ENCODE results near the gene CD93. TPM values are rescaled to one million over a fixed set of nuclear protein-coding genes. Genes with fewer than 3 reads are reported as not detected.

Gene CD93
- total RNA-seq, 1 donor from 2014 or later = 0.02 TPM

DNA sequence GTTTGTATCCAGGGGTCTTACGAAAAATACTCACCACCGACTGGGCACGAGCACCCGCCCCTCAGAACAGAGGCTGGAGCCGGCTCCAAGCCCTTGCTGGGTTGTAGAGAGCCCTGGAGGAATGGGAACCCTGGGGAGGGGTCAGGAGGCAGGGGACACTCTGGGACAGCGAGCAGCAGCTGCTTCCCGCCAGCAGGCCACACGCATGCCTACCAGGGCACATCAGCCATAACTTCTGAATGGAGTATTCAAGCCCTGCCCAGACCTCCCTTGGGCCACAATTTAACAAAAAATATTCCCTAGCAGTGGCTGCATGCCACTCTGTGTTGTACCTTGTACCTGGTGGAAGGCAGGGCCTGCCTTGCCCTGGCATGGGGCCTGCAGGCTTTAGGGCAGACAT lies 31.6 kb upstream of the CD93 start:
- H3K9me3 ChIP-seq (ENCODE audit: insufficient read depth, low read depth, low read length) = no peaks in the 10 kb centered on the region
- no peak overlapping the region for H3K4me3 ChIP-seq (ENCODE audit: insufficient read depth, low read depth, low read length)
- no peak overlapping the region for H3K27ac ChIP-seq (ENCODE audit: low read depth, low read length)
- no peak overlapping the region for H3K27ac Mint-ChIP-seq (ENCODE audit: unreplicated experiment)
- no peak for TF ChIP-seq EZH2 (IDR thresholded peaks at IDR 0.05; ENCODE audit: insufficient read depth, low read length)
- TF ChIP-seq, protein P1, sequence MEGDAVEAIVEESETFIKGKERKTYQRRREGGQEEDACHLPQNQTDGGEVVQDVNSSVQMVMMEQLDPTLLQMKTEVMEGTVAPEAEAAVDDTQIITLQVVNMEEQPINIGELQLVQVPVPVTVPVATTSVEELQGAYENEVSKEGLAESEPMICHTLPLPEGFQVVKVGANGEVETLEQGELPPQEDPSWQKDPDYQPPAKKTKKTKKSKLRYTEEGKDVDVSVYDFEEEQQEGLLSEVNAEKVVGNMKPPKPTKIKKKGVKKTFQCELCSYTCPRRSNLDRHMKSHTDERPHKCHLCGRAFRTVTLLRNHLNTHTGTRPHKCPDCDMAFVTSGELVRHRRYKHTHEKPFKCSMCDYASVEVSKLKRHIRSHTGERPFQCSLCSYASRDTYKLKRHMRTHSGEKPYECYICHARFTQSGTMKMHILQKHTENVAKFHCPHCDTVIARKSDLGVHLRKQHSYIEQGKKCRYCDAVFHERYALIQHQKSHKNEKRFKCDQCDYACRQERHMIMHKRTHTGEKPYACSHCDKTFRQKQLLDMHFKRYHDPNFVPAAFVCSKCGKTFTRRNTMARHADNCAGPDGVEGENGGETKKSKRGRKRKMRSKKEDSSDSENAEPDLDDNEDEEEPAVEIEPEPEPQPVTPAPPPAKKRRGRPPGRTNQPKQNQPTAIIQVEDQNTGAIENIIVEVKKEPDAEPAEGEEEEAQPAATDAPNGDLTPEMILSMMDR (IDR thresholded peaks at IDR 0.05; ENCODE audit: insufficient read depth, low read depth, low read length) = no peak
- H3K36me3 ChIP-seq (ENCODE audit: insufficient read depth, low read length) = no peaks in the 10 kb centered on the region
- H3K27me3 Mint-ChIP-seq (ENCODE audit: low read depth, unreplicated experiment) = peaks cover 17% of the 10 kb centered on the region
- peaks cover 14% of the 10 kb centered on the region for H3K4me1 Mint-ChIP-seq (ENCODE audit: low read depth, unreplicated experiment)
- no peak overlapping the region for H3K4me3 Mint-ChIP-seq (ENCODE audit: unreplicated experiment)
- FAIRE-seq (no peak), DNase-seq (ENCODE audit: low read depth) (no peak)
- no peaks in the 10 kb centered on the region for H3K4me1 ChIP-seq (ENCODE audit: insufficient read depth, low read length)
- H3K9me3 Mint-ChIP-seq (ENCODE audit: unreplicated experiment) = peaks cover 4% of the 10 kb centered on the region
- no peaks in the 10 kb centered on the region for H3K36me3 Mint-ChIP-seq (ENCODE audit: low read depth, unreplicated experiment)
- H2AFZ ChIP-seq (ENCODE audit: low read depth, low read length) = no peak overlapping the region
- H3K9ac ChIP-seq (ENCODE audit: low read length) = no peak overlapping the region
- no peaks in the 10 kb centered on the region for H3K79me2 ChIP-seq (ENCODE audit: insufficient read depth, low read length)
- H3K4me2 ChIP-seq (ENCODE audit: low read length) = no peak overlapping the region
- H4K20me1 ChIP-seq (ENCODE audit: insufficient read depth, low read length) = no peaks in the 10 kb centered on the region
- no peaks in the 10 kb centered on the region for H3K27me3 ChIP-seq (ENCODE audit: insufficient read depth, low read length)

DNA sequence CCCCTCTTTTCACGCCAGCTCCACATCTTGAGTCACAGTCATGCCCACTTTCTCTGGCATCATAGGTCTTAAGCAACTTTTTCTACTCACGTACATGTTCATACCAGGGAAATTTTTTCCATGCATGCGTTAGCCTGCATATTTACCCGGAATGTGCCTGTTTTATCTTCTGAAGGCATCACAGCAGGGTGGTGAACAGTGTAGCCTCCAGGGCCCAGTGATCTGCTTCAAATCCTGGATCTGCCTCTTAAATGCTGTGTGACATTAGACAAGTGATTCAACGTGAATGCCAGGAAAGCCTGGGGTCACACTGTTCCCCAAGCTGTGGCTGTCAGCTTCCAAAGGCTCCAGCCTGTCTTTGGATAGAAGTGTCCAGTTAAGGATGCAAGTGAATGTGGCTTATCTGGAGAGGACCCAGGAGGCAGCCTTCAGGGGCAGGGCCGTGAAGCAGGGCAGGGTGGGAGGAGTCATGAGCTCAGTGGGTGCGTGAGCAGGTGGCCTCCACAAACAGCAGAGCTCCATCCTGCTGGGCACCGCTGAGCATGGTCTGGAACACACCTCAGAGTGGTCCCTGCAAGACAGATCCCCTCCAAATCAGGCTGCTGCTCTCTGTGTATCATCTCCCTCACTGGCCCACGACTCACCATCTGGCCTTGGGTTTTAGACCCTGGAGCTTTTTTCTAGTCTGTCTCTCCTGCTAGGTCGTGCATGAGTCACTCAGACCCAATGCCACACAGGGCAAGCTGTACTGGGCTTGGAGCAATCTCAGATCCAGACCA lies 30.4 kb upstream of the CD93 start:
- H3K36me3 Mint-ChIP-seq (ENCODE audit: low read depth, unreplicated experiment) = no peaks in the 10 kb centered on the region
- TF ChIP-seq EZH2 (IDR thresholded peaks at IDR 0.05; ENCODE audit: insufficient read depth, low read length) = no peak
- TF ChIP-seq, protein P1 (IDR thresholded peaks at IDR 0.05; ENCODE audit: insufficient read depth, low read depth, low read length) = no peak
- Histone ChIP-seq H3K9ac (ENCODE audit: low read length) (no peak overlapping the region), H3K36me3 (ENCODE audit: insufficient read depth, low read length) (no peaks in the 10 kb centered on the region), H3K9me3 (ENCODE audit: insufficient read depth, low read depth, low read length) (no peaks in the 10 kb centered on the region), H3K27ac (ENCODE audit: low read depth, low read length) (no peak overlapping the region), H3K4me2 (ENCODE audit: low read length) (no peak overlapping the region), H2AFZ (ENCODE audit: low read depth, low read length) (no peak overlapping the region), H3K27me3 (ENCODE audit: insufficient read depth, low read length) (no peaks in the 10 kb centered on the region), H3K79me2 (ENCODE audit: insufficient read depth, low read length) (no peaks in the 10 kb centered on the region), H3K4me1 (ENCODE audit: insufficient read depth, low read length) (no peaks in the 10 kb centered on the region), H3K4me3 (ENCODE audit: insufficient read depth, low read depth, low read length) (no peak overlapping the region), H4K20me1 (ENCODE audit: insufficient read depth, low read length) (no peaks in the 10 kb centered on the region)
- no peak overlapping the region for H3K27ac Mint-ChIP-seq (ENCODE audit: unreplicated experiment)
- peaks cover 14% of the 10 kb centered on the region for H3K4me1 Mint-ChIP-seq (ENCODE audit: low read depth, unreplicated experiment)
- H3K4me3 Mint-ChIP-seq (ENCODE audit: unreplicated experiment) = no peak overlapping the region
- peaks cover 23% of the 10 kb centered on the region for H3K27me3 Mint-ChIP-seq (ENCODE audit: low read depth, unreplicated experiment)
- peaks cover 4% of the 10 kb centered on the region for H3K9me3 Mint-ChIP-seq (ENCODE audit: unreplicated experiment)
- no peak for DNase-seq (ENCODE audit: low read depth)
- no peak for FAIRE-seq

DNA sequence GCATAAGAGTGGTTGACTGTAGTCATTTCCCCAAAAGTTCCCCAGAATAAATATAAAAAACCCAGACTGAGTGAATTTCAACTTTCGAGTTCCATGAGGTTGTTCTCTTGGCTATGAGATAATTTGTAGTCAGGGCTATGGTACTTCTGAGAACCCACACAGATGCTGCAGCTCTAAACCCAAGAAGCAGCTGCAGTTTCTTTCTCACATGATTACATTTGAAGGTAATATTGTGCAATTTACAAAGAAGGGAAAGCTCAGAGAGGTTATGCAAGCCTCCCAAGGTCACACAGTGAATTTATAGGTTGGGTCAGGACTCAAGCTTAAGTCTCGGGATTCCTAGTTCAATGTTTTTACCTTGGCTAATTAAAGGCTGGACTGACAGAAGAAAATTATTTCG lies 29.7 kb upstream of the CD93 start:
- TF ChIP-seq, protein P1 (IDR thresholded peaks at IDR 0.05; ENCODE audit: insufficient read depth, low read depth, low read length) = no peak
- no peak for TF ChIP-seq EZH2 (IDR thresholded peaks at IDR 0.05; ENCODE audit: insufficient read depth, low read length)
- Histone ChIP-seq H4K20me1 (ENCODE audit: insufficient read depth, low read length) (no peaks in the 10 kb centered on the region), H3K4me2 (ENCODE audit: low read length) (no peak overlapping the region), H3K27me3 (ENCODE audit: insufficient read depth, low read length) (peaks cover 2% of the 10 kb centered on the region), H3K27ac (ENCODE audit: low read depth, low read length) (no peak overlapping the region), H3K4me1 (ENCODE audit: insufficient read depth, low read length) (no peaks in the 10 kb centered on the region), H3K4me3 (ENCODE audit: insufficient read depth, low read depth, low read length) (no peak overlapping the region), H3K9me3 (ENCODE audit: insufficient read depth, low read depth, low read length) (no peaks in the 10 kb centered on the region), H3K79me2 (ENCODE audit: insufficient read depth, low read length) (no peaks in the 10 kb centered on the region), H3K36me3 (ENCODE audit: insufficient read depth, low read length) (no peaks in the 10 kb centered on the region), H3K9ac (ENCODE audit: low read length) (no peak overlapping the region), H2AFZ (ENCODE audit: low read depth, low read length) (no peak overlapping the region)
- FAIRE-seq = no peak
- H3K27ac Mint-ChIP-seq (ENCODE audit: unreplicated experiment) = no peak overlapping the region
- H3K36me3 Mint-ChIP-seq (ENCODE audit: low read depth, unreplicated experiment) = no peaks in the 10 kb centered on the region
- H3K4me3 Mint-ChIP-seq (ENCODE audit: unreplicated experiment) = no peak overlapping the region
- DNase-seq (ENCODE audit: low read depth) = no peak
- H3K4me1 Mint-ChIP-seq (ENCODE audit: low read depth, unreplicated experiment) = peaks cover 9% of the 10 kb centered on the region
- H3K9me3 Mint-ChIP-seq (ENCODE audit: unreplicated experiment) = peaks cover 4% of the 10 kb centered on the region
- H3K27me3 Mint-ChIP-seq (ENCODE audit: low read depth, unreplicated experiment) = peaks cover 22% of the 10 kb centered on the region

Data from astrocyte (in vitro differentiated cells and primary cell).